Stimulated activated CD8-positive, alpha-beta memory T cell treated with anti-CD3 and anti-CD28 coated beads, Interleukin-7, amount 100 ng/mL, for 4 hours (primary cell): ENCODE data around the gene TCF3.

Source experiments
- DNase-seq, 2 donors: peaks; one replicate each; pipeline ENCODE4 v3.0.0-alpha.2; 2020; ENCODE audit warnings: low read depth in 2 of 2

Gene TCF3

DNA sequence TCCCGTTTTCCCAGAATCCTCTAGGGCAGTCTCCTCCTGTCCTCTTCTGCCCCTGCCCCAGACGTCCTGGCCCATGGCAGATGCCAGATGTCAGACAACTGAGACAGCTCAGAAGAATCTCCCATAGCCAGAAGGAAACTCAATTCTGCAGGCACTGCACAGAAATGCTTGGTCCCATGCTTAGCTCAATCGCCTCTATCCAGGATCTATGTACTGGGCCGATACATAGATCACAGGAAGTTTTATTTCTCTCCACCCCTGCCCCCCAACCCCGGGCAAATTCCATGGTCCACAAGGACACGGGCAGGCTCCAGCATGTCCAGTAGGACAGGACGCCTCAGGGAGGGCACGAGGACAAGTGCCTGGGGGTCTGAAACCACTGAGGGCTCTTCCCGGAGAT, 64.5 kb downstream of the TCF3 start:
- no peak for DNase-seq

- DNase-seq = no peak
Measured at GRCh38 chr19:1585243-1585580, 67.2 kb downstream of the TCF3 start.

DNA sequence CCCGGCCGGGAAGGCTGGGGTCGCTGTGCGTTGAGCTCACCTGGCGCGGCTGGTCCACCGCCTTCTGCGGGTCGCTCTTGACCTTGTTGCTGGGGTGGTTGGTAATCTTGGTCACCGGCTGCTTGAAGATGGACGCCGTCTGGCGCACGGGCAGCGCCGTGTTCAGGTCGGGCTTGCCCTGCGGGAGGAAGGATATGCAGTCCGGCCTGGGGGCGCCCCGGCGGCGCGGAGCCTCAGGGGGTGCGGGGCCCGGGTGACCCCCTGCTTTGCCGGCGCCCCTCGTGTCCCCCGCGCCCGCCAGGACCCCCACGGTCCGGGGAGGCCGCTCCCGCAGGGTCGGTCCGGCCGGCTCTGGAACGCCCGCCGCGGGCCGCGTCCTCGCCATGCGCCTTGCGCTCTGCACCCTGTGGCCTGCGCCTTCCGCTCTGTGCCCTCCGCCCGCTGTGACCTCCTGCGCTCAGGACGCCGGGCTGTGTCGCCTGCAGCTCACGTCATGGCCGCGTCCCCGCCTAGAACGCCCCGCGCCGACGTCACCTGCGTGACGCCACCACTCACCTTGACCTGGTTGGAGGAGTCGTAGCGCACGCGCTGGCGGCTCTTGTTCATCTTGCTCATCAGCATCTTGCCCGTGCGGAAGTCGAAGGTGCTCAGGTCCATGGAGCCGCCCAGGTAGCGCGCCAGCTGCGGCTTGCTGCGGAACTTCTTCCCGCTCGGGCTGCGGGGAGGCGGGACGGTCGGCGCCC, 67.7 kb downstream of the TCF3 start:
- no peak for DNase-seq

DNA sequence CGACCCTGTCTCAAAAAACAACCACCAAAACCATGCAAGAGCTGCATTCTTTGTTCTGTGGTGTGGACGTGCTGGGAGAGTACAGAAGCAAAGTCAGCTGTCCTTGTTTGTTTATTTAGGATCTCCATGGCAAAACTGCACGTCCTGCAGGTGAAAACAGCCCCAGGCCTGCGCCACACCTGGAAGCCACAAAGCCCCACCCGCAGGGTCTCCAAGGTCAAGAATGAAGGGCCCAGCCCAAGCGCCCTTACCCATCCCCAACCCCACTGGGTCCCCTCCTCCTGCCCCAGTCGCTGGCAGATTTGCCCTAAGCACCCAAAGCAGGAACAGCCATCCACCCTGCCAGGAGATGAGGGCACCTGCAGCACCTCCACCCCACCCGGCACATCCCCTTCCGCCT, 70.2 kb downstream of the TCF3 start:
- no peak for DNase-seq

DNA sequence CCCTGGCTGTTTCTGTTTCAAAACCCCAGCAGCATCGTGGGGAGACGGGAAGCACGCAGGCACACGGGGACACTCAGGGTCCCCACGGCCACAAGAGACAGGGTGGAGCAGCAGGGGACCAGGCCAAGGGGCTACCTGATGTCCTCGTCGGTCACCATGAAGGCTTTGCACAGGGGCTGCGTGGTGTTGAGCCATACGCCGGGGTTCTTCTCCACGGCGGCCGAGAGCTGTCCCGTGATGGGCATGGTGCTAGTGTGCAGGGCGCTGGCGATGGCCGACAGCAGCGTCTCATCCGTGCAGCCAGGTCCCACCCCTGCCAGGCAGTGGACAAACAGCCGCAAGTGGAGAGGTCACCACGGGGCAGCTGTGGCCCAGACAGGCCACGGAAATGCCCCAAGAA, 71.5 kb downstream of the TCF3 start:
- DNase-seq = no peak

GRCh38 chr19:1580382-1580781, 72.0 kb downstream of the TCF3 start:
- no peak for DNase-seq

- DNase-seq = no peak
Measured at GRCh38 chr19:1579222-1579621, 73.2 kb downstream of the TCF3 start.

GRCh38 chr19:1577929-1578618, 74.3 kb downstream of the TCF3 start:
- no peak for DNase-seq

- DNase-seq = no peak
Measured at GRCh38 chr19:1577090-1577928, 75.1 kb downstream of the TCF3 start.

DNA sequence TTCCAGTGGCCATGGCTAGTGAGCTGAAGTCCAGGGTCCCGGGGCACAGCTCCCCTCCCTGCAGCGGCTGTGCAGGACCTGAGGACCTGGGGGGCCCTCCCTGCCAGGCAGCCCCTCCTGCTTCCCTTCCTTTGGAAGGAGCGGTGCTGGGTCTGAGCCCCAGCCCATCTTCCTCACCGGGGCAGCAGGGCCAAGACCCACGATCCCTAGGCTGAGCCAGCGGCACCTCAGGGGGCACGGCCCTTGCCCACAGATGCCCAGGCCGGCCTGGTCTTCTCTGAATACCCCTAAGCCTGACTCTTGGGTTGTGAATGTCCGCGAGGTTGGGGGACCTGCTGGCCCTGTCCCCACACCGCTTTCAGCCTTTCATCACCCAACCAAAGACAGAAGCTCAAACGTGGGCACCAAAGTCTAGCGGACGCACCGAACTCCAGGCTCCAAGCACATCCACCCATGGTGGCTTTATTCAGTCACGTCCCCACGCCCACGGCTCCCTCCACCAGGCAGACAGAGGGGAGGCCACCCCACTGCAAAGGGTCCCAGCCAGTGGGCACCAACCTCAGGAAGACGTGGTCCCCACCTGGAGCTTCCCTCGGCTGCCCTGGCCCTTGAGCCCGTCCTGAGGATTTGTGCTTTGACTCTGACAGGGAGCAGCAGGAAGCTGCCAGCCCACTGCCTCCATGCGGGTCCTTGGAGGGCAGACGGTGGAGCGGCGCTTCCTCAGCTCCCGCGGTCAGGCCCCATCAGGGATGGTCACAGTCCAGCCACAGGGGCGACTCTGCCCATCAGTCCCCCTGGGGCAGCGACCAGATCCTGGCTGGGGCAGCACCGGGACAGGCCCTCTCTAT, 75.9 kb downstream of the TCF3 start:
- no peak for DNase-seq

DNA sequence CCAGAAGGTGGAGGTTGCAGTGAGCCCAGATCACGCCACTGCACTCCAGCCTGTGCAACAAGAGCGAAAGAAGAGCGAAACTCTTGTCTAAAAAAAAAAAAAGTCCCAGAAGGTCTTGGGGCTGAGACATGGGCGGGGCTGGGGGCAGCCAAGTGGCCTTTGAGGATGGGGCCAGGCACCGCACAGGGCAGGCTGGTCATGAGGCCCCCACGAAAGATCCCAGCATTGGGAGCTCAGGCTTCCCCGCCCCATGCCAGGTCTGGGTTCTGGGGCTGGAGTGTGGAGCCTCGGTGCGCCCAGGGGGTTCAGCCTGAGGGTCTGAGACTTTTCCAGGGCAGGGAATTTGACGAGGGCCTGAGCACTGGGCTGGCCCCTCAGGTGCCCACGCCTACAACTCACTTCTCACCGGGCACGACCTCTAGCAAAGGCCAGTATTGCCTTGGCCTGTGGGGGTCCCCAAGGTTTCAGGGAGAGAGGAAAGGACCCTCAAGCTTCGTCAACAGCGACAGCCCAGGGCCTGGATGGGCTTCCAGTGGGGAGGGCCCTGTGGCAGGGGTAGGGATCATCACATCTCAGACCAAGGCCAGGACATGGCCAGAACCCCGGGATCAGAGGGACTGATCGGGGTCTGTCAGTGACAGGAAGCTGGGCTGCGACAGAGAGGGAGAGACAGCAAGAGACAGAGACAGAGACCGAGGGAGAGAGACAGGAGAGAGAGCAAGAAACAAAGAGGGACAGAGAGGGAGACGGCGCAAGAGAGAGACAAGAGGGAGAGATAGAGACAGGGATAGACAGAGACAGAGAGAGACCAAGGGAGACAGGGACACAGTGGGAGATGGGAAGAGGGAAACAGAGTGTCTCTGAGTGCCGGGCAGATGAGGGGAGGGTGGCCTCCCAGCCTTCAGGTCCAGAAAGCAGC, 76.8 kb downstream of the TCF3 start:
- DNase-seq = no peak

- no peak for DNase-seq
Measured at GRCh38 chr19:1574354-1575136, 77.9 kb downstream of the TCF3 start.

GRCh38 chr19:1572795-1573194, 79.6 kb downstream of the TCF3 start:
- no peak for DNase-seq

DNA sequence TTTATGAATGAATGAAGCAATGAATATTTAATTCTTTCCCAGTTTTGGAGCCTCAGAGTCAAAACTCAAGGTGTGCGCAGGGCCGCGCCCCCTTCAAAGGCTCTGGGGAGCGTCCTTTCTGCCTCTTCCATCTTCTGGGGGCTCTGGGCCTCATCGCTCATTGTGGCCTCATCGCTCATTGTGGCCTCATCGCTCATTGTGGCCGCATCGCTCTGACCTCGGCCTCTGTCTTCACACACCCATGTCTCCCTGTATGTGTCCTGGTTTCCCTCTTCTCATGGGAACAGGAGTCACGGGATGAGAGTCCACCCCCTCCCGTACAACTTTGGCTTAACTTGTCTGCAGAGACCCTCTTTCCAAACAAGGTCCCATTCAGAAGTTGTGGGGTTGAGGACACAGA, 81.1 kb downstream of the TCF3 start:
- no peak for DNase-seq

DNA sequence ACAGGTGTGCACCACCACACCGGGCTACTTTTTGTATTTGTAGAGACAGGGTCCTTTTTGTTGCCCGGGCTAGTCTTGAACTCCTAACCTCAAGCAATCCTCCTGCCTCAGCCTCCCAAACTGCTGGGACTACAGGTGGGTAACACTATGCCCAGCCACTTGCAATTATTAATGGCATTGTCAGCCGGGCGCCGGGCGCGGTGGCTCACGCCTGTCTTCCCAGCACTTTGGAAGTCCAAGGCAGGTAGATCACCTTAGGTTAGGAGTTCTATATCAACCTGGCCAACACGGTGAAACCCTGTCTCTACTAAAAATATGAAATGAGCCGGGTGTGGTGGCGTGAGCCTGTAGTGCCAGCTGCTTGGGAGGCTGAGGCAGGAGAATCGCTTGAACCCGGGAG, 81.6 kb downstream of the TCF3 start:
- no peak for DNase-seq

GRCh38 chr19:1569997-1570396, 82.4 kb downstream of the TCF3 start:
- no peak for DNase-seq

GRCh38 chr19:1568320-1569019, 83.9 kb downstream of the TCF3 start, which contains the start of gene MEX3D:
MEX3D (minus strand) TSS chr19:1568325; CDS start chr19:1568058, 267 bp downstream.
- peak; percentile 48 to 77 for DNase-seq

DNA sequence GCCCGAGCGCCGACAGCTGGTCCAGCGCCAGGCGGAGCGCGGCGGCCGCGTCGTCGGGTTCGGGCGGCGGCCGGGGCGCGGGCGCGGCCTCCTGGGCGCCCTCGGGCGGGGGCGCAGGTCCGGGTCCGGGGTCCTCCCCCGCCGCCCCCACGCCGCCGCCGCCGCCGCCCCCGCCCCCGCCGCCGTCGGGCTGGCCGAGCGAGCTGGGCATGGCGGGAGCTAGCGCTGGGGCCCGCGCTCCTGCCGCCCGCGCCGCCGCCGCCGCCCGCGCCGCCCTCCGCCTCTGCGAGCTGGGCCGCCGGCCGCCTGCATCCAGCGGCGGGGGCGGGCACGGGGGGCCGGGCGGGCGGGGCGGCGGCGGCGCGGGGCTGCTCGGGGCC, 84.6 kb downstream of the TCF3 start:
- DNase-seq = no peak

- no peak for DNase-seq
Measured at GRCh38 chr19:1567116-1567847, 85.1 kb downstream of the TCF3 start.
